Measurements from ENCODE around the gene PRKAR1A.
"Not testable (repeated sequence)": the region's sequence is repeated elsewhere in the genome, so short reads cannot be mapped to it uniquely, and the experiment has no call there.

Gene PRKAR1A

GRCh38 chr17:68579194-68579927, 67.1 kb downstream of the PRKAR1A start:
- DNase-seq (ENCODE audit: low read depth, low spot score), result no peak

GRCh38 chr17:68580236-68580770, 68.1 kb downstream of the PRKAR1A start:
- no peak for DNase-seq (ENCODE audit: low read depth, low spot score)

- DNase-seq (ENCODE audit: low read depth, low spot score), result no peak
Observed at GRCh38 chr17:68581863-68582645, 69.8 kb downstream of the PRKAR1A start.

GRCh38 chr17:68582867-68583266, 70.6 kb downstream of the PRKAR1A start:
- not testable (repeated sequence) for DNase-seq (ENCODE audit: low read depth, low spot score)

- no peak for DNase-seq (ENCODE audit: low read depth, low spot score)
Observed at GRCh38 chr17:68584581-68585303, 72.5 kb downstream of the PRKAR1A start.

GRCh38 chr17:68585643-68586042, 73.4 kb downstream of the PRKAR1A start:
- DNase-seq (ENCODE audit: low read depth, low spot score), result no peak

GRCh38 chr17:68587026-68587425, 74.8 kb downstream of the PRKAR1A start:
- no peak for DNase-seq (ENCODE audit: low read depth, low spot score)

- DNase-seq (ENCODE audit: low read depth, low spot score), result no peak
Observed at GRCh38 chr17:68587847-68588246, 75.6 kb downstream of the PRKAR1A start.

GRCh38 chr17:68588362-68588761, 76.1 kb downstream of the PRKAR1A start:
- no peak for DNase-seq (ENCODE audit: low read depth, low spot score)

GRCh38 chr17:68589086-68589485, 76.9 kb downstream of the PRKAR1A start:
- DNase-seq (ENCODE audit: low read depth, low spot score), result no peak

- no peak for DNase-seq (ENCODE audit: low read depth, low spot score)
Observed at GRCh38 chr17:68591583-68591982, 79.4 kb downstream of the PRKAR1A start.

- no peak for DNase-seq (ENCODE audit: low read depth, low spot score)
Observed at GRCh38 chr17:68592009-68592408, 79.8 kb downstream of the PRKAR1A start.

GRCh38 chr17:68592682-68593641, 80.7 kb downstream of the PRKAR1A start:
- DNase-seq (ENCODE audit: low read depth, low spot score), result no peak

GRCh38 chr17:68594552-68594951, 82.3 kb downstream of the PRKAR1A start:
- no peak for DNase-seq (ENCODE audit: low read depth, low spot score)

GRCh38 chr17:68595496-68595895, 83.3 kb downstream of the PRKAR1A start:
- DNase-seq (ENCODE audit: low read depth, low spot score), result no peak

- DNase-seq (ENCODE audit: low read depth, low spot score), result no peak
Observed at GRCh38 chr17:68595986-68596385, 83.8 kb downstream of the PRKAR1A start.

GRCh38 chr17:68596411-68596945, 84.2 kb downstream of the PRKAR1A start:
- DNase-seq (ENCODE audit: low read depth, low spot score), result no peak

GRCh38 chr17:68598074-68598473, 85.8 kb downstream of the PRKAR1A start:
- DNase-seq (ENCODE audit: low read depth, low spot score), result no peak

- DNase-seq (ENCODE audit: low read depth, low spot score), result no peak
Observed at GRCh38 chr17:68598545-68598961, 86.3 kb downstream of the PRKAR1A start.

GRCh38 chr17:68599091-68599490, 86.9 kb downstream of the PRKAR1A start:
- DNase-seq (ENCODE audit: low read depth, low spot score), result no peak

All from activated CD4-positive, CD25-positive, alpha-beta regulatory T cell treated with anti-CD3 and anti-CD28 coated beads, Interleukin-2, amount 50 U/mL, for 16 hours (primary cell).